T-helper 1 cell (primary cell): ENCODE results near the gene THSD4.

Experiments used
- DNase-seq, 5 donors: peaks; one replicate each; pipeline ENCODE4 v3.0.0-alpha.2; 2012 to 2020

The THSD4 gene

DNA sequence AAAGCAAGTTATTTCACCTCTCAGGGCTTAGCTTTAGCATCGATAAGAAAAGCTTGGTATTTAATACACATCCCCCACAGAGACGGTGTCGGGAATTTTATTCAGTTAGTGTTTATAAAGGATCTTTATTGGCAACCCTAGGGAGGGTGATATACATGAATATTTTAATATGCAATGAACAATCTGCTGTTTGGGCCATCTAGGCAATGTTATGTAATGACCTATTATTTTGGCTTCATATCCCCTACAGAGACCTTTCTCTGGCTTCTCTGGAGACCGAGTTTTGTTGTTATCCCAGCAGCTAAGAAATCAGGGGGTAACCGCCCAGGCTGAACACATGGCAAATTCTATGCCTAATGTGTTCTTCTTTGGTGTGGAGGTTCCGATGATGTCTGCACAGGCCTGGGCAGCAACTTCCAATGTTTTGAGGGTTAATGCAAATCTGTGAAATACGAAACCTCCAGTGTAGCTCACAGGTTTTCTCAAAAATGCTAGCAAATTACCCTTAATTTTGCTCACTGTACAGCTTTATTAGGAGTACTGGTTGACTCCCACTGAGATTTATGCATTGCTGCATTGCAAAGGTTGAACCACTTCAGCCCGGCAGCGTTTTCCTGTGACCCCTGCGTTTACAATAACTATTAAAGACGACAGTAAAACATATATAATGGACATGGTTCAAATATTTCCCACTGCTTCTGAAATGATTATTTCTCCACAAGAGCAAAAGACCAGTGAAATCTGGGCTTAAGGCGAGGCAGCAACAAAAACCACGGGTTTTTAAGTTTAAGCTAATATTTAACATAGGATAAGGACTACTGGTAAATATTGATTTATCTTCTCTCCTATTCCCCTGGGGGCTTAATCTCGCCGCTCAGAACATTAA, 396.8 kb downstream of the THSD4 start:
- DNase-seq: no peak

DNA sequence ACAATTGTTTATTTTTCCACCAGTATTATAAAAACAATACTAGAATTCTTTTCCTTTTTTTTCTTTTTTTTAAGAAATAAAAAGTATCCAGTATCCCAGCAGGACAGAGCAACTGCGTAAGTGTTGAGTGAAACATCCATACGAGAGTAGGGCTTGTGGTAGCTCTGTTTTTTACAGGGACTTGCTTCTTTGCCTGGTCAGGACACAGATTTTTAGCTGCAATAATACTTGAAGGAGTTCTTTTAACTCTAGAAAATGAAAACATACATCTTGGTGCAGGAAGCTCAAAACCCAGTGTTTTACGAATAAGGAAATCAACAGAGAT, 397.4 kb downstream of the THSD4 start:
- DNase-seq: no peak

DNA sequence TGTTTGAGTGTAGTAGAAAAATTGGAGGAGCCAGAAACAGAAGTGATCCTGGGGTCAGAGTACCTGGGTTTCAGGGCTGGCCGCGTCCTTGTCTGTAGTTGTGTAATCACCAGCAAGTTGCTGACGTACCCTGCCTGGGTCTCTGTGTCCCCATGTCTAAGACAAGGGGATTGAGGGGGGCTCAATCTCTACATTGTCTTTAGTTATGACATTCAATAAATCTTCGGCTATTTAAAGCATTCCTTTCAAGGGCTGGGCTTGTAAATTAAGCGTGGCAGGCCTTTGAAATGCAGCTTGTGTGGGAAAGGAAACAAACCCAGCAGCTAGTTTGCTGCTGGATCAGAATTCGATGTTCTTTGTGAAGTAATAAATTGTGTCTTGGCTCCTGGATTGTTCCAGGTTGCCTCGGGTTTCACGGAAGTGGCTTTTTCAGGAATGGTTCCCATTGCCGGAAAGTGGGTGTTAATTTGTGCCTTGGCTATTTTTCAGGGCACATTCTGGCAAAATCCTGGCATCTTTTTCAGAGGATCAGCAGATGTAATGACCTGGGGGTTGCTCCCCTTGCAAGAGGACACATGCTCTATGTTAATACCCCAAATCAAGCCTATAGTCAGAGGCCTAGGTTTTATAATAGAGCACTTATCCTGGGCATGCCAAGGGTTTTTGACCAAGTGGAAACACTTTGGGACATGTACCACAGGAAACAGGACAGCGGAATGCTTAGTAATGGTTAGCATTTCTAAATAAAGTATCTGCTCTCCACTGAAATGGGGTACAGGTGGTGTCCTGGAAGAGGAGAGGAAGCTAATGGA, 400.3 kb downstream of the THSD4 start:
- no peak for DNase-seq

DNA sequence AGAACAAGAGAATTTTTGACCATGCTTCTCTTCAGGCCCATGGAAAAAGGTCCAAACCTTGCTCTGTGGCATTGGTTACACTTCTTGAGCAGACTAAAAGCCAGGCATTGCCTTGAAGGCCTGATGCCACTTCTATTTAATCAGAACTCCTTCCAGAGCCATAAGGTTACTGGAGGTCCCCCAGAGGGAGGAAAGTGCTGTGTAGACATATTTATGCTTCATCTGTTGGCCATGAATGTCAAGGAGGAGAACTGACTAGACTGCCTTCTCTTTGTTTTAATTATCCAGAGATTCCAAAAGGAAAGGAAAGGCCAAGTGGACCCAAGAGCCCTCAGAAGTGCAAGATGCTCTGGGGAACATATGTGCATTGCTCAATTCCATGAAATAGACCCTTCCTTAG, 402.5 kb downstream of the THSD4 start:
- no peak for DNase-seq

DNA sequence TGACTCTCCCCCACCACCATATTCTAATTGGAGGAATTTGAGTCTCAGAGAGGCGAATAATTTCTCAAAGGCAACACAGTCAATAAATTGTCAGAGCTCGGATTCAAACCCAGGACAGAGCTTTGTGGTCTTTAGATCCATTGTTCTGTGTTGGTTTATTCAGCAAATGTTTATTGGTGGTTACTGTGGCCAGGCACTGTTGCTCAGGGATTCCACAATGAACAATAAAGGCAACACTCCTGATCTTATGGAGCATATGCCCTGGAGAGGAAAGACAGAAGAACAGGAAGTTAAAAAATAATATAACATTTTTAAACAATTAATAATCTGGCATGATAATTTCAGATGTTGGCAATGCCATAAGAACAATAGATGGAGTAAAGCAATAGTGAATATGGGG, 403.4 kb downstream of the THSD4 start:
- DNase-seq: no peak

DNA sequence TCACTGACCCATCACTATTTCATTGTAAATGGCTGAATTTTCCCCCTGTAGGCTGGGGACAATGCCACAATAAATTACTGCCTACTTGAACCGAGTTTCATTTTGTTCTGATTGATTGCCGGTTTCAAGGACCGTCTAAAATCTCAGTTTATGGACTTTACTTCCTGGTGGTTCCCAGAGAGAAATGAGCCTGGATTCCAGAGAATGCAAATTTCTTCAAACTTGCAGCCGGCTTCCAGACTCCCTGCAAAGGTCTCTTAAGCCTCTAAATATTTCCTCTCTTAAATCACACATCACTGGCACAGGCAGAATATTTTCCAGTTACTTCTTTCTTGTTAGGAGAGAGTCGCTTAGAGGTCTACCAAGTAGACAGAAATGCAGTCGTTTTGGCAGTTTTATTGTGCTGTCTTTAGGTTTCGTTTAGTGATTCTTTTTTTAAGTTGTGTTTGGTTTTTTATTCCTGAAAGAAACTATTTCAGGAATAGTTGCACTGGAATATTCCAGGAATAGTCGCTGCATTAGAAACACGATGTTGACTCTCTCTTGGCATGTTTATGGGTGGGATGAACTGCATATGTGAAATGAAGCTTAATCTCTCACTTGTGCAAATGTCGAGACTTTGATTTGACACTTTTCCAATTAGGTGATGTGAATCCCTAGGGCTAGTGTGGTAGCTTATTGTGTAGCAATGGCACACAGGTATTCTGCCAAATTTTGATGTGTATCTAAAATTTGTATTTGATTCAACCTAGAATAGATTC, 411.0 kb downstream of the THSD4 start:
- no peak for DNase-seq

DNA sequence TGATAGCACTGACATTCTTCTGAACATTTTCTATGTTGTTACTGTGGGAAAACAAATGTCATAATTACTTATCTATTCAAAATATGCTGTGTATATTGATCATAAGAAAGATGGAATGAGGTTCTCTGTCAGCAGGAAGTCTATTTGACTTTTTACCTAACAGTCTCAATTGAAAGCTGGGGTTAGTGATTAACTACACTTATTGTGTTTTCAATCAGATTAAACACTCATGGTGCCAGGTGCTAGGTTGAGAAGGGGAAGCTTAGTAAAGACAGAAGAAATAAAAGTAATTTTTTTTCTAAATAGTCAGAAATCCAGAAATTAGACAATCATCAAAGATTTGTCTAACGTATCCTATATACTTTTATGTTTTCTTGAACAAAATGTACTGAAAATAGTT, 414.1 kb downstream of the THSD4 start:
- no peak for DNase-seq

DNA sequence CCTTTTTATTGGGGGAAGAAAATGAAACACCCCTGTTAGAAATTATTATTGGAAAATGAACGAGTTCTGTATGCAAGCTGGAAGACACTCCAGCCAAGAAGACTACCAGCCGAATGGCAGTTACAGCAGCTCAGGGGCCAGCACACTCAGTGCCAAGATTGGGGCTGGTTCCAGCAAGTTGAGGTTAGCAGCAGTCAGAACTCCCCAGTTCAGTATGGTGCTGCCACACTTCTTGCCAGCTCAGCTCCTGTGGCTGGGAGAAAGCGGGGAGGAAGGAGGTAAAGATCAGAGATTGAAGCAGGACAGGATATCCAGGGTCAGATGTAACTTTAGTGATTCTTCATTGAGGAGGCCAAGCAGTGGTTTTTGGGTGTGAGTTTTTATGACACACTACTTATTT, 414.8 kb downstream of the THSD4 start:
- no peak for DNase-seq

DNA sequence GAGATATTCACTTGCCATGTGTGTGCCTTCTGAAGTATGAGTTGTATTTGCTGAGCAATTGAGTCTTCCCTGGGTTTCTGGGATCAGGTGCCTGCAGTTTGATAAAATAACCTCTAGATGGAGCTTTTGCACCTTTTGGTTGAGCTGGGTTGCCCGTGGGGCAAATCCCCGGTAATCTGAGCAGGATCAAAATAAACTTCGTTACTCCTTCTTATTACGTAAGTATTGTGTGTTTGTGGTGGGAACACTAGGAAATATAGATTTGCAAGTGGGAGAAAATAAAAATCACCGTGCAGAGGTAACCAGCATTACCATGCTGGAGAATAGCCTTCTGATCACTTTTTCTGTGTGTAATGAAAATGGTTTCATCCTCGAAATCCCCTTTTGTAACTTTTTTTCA, 417.7 kb downstream of the THSD4 start:
- peak in 1 of 5 donors; percentile 3 for DNase-seq

DNA sequence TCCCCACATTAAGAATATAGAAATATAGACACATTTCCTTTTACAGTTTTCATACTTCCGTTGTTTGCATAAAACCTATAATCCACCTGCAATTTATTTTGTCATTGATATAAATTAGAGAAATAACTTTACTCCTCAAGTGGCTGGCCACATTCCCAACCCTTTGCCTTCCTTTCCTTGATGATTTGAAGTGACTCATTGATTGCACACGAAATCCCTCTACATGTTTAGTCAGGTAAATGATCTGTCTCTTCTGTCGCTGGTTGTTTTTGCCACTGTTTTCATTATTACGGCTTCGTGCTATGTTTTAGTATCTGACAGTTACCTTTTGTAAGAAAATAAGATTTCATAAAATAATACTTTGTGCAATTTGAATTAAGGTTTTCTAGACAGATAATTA, 422.9 kb downstream of the THSD4 start:
- no peak for DNase-seq

DNA sequence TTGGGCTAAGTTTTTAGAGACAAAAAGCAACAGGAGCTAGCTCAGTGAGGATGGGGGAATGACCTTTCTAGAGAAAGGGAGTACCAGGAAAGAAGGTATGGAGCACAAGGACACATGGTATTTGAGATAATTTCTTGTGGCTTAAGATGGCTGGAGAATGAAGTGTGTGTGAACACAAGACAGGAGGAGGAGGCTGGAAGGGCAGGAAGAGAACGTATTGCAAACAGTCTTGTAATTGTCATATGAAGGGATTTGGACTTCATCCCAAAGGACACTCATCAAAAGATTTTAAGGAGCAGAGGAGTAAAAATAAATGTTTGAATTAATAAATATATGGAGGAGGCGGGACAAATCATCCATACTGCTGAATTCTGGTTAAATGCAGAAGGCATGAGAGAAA, 426.5 kb downstream of the THSD4 start:
- DNase-seq: no peak

DNA sequence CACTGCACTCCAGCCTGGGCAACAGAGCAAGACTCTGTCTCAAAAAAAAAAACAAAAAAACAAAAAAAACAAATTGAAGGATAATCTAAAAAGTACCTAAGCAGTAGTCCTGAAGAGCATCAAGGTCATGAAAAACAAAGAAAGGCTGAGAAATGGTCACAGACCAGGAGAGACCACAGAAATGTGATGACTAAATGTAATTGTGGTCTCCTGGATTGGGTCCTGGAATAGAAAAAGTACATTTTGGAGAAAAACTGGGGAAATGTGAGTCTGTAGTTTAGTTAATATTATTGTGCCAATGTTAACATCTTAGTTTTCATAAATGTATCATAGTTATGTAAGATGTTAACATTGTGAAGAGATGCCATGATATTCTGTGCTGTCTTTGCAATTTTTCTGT, 427.6 kb downstream of the THSD4 start:
- DNase-seq: no peak

DNA sequence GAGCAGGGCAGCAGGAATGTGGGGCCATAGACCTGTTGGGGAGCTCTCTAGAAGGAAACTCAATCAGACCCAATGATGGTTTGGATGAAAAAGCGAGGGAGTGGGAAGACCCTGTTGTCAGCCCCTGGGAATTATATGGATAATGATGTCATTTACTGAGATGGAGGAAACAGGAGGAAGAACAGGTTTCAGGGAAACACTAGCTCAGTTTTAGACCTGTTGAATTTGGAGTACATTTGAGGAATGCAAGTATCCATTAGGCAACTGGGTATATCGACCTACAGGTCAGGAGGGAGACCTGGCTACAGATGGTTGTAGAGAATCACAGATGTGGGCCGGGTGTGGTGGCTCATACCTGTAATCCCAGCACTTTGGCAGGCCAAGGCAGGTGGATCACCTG, 428.1 kb downstream of the THSD4 start:
- DNase-seq: no peak

DNA sequence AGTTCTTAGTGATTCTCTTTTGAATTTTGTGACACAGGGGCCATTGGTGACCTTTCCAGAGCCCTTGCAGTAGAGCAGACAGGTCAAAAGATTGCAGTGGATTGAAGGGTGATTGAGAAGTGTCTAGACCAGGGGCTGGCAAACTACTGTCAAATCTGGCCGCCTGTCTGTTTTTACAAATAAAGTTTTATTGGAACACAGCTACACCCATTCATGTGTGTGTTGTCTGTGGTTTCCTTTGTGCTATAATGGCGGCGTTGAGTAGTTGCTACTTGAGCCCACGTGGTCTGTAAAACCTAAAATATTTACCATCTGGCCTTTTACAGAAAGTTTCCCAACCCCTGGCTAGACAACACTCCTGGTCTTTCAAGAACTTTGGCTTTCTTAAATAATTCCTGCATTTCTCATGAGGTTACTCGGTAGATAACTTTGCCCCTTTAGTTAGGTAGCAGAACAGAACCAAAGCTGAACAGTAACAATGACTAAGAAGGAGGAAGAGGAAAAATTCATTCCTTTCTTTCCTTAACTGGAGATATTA, 430.0 kb downstream of the THSD4 start:
- DNase-seq: no peak

DNA sequence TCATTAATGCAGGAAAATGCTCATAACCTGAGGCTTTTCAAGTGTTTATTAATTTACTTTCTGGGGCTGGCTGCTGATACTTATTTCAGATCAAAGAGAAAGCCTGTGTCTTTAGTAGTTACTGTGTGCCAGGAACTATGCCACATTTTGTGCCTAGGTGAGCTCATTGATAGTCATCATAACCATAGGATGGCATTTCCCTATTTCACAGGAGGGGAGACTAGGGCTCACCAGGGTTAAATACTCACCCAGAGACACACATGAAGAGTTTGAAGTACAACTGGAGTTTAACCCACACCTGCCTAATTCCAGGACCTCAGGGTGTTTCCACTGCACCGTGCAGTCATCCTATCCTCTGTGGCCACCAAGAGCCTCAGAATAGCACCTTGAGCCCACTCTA, 430.7 kb downstream of the THSD4 start:
- DNase-seq: no peak

DNA sequence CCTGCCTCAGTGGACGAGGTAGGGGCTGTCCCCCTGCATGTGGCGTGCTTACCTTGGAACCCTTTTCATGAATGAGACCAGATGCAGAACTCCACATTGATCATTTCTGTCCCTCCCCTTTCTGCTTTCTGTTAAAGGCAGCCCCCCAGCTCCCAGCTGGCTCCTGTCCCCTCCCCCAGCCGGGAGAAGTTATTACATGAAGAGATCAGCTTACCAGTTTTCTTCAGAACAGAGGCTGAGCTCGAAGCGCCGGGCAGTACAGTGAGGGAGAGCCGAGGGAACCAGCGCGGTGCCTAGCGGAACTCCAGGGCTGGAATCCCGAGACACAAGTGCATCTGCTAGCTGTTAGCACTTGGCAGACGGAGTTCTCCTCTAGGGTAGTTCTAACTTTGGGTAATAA, 431.7 kb downstream of the THSD4 start:
- no peak for DNase-seq

DNA sequence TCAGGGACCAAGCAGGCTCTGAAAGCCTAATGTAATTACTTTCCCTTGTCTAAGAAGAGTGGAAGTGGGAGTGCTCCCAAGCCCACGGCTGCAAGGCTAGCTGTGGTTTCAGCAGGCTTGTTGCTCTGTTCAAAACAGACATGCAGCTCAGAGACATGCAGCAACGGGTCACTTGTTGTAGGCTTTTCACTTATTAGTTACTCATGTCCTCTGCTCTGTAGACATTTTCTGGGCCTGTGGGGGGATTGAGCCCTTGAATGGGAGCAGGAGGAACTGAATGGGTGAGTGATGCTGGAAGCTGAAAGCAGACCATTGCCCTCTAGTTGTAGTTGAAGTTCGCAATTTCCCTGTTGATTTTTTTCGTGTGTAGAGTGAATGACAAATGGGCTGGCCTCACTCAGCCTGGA, 433.1 kb downstream of the THSD4 start:
- no peak for DNase-seq

DNA sequence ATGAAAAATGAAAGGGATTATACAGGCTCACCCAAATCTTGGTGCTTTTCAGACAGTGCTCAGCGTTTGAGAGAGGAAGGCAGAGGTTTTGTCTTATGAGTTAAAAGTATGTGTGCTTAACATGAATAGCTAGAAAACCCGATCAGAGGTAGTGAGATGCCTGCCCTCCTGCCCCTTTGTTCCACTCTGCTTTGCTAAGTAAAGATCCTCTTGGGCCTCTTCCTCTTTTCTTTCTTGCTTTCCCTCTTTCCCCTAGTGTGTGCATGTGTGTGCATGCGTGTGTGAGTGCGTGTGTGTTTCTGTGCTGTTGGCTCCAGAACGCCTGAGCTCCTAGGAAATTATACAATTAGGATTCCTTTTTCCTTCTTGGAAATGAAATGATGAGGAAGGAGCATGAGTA, 433.8 kb downstream of the THSD4 start:
- DNase-seq: no peak

DNA sequence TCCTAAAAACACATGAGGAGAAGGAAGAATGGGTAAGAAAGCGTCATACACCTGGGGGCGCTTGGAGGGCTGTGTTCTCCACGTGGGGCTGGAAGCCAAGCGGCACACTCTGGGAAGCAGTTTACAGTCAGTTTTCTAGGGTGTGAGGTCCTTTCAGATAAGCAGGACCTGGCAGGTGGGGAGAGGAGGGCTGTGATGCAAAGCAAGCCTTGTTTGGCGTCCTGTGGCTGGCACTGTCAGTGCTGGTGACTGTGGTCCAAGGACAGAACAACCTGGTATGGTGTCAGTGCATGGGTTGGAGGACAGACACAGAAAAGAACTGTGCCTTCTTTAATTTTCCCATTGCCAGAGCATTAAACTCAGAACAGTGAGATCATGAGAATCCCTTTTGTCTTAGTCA, 434.4 kb downstream of the THSD4 start:
- DNase-seq: no peak

DNA sequence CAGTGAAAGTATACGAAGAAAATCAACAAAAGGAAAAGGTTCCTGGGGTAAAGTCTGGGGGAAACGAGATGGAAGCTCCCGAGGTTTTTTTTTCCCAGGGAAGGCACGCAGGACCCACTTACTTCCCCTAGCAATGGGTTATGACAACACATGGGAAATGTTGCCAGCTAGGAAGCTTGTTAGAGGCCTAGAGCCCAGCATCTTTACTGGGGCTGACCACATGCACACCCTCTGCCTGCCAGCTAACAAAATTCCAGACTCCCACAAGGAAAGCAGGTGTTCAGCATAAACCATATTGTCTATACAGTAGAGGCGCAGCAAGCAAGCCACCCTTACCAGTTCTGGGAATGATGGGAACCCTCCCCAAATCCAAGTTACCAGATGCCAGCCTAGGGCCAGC, 436.3 kb downstream of the THSD4 start:
- no peak for DNase-seq

DNA sequence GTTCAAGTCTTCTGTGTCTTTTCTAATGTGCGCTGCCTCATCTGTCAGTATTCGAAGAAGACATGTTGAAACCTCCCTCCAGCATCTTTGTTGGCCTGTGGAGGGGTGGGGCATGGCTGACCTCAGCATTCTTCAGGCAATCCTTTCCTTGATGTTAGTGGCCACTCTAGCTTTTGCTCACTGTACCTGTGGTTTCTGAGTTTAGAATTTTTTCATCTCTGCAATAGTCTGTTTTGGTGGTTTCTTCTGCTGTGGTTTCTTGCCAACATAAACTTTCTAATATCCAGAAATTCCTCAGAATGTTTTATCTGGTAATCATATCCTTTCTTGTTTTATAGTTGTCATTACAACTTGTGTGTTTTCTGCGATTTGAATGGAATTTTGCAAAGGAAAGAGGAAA, 443.8 kb downstream of the THSD4 start:
- no peak for DNase-seq

DNA sequence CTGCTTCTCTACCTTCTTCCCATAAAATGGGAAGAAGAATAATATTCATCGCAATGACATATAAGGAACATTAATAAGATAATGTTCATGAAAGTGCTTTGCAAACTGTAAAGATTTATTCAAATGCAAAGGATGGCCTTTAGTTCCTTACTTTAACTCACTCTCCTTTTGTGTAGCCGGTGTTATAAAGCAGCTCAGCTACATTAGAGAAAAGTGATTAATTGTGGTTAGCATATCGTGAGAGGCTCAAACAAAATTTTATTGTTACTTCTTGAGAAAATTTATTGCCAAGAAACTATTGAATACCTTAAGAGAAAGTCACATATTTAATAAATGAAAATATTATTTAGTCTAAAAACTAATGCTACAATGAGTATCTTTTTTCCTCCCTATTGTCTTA, 444.3 kb downstream of the THSD4 start:
- DNase-seq: no peak

DNA sequence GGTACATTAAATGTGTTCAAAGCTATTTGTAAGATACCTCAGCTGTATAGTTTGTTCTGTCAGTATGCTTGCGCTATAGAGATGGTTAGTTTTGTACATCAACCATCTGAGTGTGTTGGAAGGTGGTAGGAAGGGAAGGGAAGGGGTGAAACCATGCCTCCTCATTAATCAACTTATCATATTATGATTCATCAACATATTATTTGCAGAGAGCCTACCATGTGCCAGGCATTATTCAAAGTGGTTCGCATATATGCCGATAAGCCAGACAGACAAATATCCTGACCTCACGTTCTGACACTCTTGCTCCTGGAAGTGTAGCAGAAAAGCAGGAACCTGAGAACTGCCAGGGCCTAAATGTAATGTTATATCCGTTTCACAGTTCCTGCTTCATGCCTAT, 447.0 kb downstream of the THSD4 start:
- DNase-seq: no peak
